ENCODE measurements around the gene MLLT10.

MLLT10 gene

GRCh38 chr10:21737106-21737505 lies 203.1 kb downstream of the MLLT10 start:
- DNase-seq (ENCODE audit: low read depth) = no peak

DNA sequence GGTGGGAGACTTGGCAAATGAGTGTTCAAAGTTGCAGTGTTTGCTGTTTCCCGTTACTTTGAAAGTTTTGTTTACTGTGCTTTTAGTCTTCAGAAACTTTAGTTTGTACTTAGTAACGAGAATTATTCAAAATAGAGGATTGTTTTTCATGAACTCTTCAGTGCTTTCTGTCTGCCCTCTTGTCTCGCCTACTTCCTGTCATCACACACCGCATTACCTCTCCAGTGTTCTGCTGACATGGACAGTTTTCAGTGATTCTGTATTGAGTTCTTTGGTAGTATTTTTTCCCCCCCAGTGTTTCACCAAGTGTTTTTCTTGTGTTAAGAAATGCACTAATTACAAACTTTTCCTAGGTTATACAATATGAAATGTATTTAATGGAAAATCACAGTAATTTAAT lies 207.0 kb downstream of the MLLT10 start:
- no peak for DNase-seq (ENCODE audit: low read depth)

GRCh38 chr10:21742740-21743412 lies 208.8 kb downstream of the MLLT10 start:
- DNase-seq (ENCODE audit: low read depth) = no peak

GRCh38 chr10:21744223-21744622 lies 210.2 kb downstream of the MLLT10 start:
- no peak for DNase-seq (ENCODE audit: low read depth)

DNA sequence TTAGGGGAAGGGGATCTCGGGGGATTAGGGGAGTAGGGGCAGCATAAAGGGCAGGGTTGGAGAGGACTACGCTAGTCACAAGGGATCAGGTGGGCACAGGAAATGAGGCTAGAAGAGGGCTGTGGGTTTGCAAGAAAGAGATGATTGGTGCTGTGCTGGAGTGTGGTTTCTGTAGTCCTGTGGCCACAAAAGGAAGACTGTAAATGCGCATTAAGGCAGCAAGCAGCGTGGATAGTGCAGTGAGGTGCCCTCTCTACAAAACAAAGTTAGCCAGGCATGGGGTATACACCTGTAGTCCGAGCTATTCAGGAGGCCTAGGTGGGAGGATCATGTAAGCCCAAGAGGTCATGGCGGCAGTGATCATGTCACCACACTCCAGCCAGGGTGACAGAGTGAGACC lies 212.1 kb downstream of the MLLT10 start:
- DNase-seq (ENCODE audit: low read depth) = no peak

- no peak for DNase-seq (ENCODE audit: low read depth)
Measured at GRCh38 chr10:21747809-21748208, 213.8 kb downstream of the MLLT10 start.

- no peak for DNase-seq (ENCODE audit: low read depth)
Measured at GRCh38 chr10:21749788-21750187, 215.8 kb downstream of the MLLT10 start.

- no peak for DNase-seq (ENCODE audit: low read depth)
Measured at GRCh38 chr10:21750424-21750823, 216.4 kb downstream of the MLLT10 start.

- DNase-seq (ENCODE audit: low read depth) = no peak
Measured at GRCh38 chr10:21751341-21752310, 217.6 kb downstream of the MLLT10 start.

DNA sequence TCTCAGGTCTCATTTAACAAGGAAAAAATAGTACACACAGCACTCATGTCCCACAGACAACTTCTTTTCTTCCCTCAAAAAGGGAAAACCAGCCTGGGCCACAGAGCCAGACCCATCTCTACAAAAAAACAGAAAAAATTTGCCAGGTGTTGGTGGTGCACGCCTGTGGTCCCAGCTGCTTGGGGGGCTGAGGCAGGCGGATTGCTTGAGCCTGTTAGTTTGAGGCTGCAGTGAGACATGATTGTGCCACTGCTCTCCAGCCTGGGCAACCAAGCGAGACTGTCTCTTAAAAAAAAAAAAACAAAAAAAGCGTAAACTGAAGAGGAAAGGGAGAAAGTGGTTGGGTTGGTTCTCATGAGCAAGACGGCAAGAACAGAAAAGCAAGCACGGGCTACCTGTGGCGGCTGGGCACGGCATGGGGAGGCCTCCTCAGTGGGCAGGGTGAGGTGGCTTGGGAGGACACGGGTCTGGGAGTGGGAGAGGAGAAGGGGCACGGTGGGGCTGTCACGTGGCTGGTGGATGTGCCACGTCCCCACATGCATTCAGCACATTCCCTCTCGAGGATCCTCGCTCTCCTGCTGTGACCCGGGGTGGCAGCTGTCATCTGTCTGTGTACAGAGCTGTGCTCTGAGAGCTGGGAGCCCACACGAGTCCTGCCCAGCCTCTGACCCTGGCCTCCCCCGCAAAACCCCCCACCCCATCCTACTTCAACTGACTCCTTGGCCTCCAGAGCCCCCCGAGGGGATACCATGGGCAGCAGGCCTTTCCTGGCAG lies 219.7 kb downstream of the MLLT10 start:
- no peak for DNase-seq (ENCODE audit: low read depth)

DNA sequence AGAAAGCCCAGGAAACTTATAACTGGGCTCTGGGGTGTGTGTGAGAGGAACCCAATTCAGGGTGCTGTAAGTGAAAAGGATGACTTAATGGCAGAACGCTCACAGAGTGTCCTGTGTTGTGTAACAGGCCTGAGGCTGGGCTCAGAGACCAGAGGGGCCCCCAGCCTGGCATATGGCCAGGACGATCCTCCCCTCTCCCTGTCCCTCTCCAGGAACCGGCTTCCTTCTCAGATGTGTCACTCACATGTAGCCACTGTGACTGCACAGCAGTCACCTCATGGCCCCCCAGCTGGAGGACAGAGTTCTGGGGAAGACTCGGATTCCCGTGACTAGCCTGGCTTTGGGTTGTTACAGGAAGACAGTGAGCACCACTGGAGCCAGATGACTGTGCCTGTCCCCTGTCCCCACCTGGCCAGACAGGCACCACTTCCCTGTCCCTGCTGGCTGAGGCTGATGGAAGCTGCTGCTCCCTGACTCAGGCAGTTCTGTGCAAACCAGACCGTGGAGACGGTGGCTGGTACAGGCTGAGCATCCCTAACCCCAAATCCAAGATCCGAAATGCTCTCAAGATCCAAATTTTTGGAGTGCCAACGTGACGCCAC lies 220.5 kb downstream of the MLLT10 start:
- DNase-seq (ENCODE audit: low read depth) = no peak

DNA sequence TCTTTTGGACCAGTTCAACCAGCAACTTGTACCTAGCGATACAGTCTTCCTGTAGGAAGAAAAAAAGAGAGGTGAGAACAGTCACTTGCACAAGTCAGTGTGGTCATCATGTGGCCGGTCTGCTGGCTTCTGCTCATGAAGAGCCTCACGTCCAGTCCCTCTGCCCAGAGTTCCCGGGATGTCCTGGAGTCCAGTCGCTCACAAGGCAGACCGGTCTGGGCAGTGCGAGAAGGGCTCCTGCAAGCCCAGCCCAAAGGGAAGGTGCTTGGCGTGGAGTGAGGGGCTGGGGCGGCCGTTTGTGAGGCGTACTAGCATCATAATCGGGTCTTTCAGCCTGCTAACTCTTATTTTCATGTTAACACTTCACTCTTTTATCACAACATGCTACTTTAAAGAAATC lies 222.7 kb downstream of the MLLT10 start:
- no peak for DNase-seq (ENCODE audit: low read depth)

GRCh38 chr10:21757185-21757901 lies 223.3 kb downstream of the MLLT10 start:
- no peak for DNase-seq (ENCODE audit: low read depth)

DNA sequence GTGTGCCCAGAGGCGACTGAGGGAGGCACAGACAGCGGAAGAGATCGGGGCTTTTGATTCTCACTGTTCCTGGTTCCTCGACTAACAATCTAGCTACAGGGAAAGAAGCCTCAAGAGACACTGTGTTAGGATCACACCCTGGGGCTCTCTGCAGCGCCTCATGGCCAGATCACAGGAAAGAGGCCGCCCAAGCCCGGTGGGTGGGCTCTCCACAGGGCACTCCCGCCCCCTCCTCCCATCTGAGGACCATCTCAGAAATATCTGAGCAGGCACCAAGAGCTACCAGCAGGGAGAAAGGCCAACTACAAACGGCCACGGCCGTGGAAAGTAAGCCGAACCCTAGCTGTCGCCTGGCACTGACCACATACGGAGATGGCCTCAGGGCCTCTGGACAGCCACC lies 224.2 kb downstream of the MLLT10 start:
- DNase-seq (ENCODE audit: low read depth) = no peak

- no peak for DNase-seq (ENCODE audit: low read depth)
Measured at GRCh38 chr10:21758696-21759095, 224.7 kb downstream of the MLLT10 start.

DNA sequence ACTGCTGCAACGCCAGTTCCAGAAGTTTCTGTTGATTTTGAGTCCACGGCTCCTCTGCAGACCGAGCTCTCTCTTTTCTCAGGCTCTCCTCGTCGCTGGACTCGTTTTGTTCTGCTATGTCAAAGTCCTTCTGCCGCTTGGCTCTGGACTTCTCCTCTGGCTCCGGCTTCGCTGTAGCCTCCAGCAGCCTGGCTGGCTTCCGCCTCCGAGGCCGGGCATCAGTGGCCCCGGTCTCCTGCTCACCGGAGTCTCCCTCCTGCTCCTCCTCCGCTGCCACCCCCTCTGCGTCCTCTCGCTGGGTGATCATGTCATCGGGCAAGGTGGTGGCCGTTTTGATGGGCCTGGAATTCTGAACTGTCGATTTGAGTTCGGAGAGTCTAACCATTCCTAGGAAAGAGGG lies 225.2 kb downstream of the MLLT10 start:
- DNase-seq (ENCODE audit: low read depth) = no peak

GRCh38 chr10:21760332-21760731 lies 226.3 kb downstream of the MLLT10 start:
- DNase-seq (ENCODE audit: low read depth) = no peak

DNA sequence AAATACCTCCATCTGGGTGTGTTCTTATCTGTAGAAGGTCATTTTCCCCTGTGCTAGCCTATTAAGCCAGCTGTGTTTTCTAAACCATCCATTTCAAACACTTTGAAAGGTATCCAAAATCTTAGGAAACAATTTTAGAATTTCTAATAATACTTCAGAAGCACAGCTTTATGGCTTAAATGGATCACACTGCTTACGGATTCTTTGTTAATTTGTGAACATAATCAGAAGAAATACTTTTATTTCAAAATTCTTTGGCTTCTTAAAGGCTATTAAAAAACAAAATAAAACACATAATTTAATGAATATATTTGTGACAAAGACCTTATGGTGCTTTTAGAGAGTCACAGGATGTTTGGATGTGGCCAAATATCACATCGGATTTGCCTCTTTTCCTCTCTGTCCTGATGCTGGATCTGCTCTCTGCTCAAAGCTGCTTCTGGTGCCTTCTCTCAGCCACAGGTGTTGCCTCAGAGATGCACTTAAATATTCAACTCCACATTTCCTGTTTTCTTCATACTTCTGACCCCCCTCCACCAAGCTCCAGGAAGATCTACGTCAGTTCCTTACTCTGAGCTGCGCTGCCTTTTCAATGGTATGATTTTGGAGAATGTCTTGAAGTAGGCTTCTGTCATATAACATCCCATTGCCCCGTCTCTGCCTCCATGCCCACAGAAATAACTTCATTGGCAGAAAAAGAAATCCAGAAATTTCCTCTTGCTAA lies 230.6 kb downstream of the MLLT10 start:
- no peak for DNase-seq (ENCODE audit: low read depth)

DNA sequence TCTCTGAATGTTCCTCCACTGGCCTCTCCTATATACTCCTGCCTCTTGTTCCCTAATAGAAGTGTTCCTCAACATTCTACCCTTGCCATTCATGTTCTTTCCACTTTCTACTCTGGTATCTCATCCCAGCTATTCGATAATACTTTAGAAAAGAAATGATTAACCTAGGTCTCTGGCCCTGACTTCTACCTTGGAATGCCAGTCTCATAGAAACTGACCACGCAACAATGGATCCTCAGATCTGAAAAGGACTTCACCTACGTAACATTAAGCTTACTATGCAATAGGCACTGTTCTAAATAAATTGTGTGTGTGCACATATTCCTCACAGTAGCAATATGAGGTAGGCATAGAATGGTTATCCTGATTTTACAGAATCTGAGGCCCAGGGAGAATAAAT lies 235.0 kb downstream of the MLLT10 start:
- DNase-seq (ENCODE audit: low read depth) = no peak

DNA sequence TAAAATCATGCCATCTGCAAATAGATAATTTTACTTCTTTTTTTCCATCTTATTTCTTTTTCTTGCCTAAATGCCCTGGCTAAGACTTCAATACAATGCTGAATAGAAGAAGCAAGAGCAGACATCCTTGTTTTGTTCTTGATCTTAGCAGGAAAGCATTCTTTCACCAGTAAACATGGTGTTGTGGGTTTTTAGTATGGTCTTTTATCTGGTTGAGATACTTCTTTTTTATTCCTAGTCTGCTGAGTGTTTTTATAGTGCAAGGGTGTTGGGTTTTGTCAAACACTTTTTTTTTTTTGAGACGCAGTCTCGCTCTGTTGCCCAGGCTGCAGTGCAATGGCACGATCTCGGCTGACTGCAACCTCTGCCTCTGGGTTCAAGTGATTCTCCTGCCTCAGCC lies 237.2 kb downstream of the MLLT10 start:
- no peak for DNase-seq (ENCODE audit: low read depth)

DNA sequence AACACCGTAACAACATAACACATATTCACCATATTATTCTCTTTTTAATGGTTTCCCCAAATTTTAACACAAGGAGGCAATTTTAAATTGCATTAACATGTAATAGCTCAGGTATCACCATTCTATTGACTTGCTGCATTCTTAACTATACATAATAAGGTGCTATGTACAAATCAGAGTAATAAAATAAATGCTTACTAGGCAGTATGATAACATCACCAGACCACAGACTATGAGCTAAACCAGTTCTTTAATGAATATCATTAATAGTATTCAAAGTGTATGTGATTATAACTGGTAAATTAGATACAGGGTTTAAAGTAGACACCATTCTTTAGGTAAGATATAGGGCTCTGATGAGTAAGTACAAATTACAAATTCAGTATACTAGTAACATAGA lies 242.9 kb downstream of the MLLT10 start:
- DNase-seq (ENCODE audit: low read depth) = no peak
